GM06990 (cell line): ENCODE results near the gene USPL1.

Experiments
- DNase-seq: peaks from one replicate; pipeline ENCODE4 v3.0.0-alpha.2; 2011; ENCODE audit not compliant: insufficient read length; ENCODE audit errors: extremely low read depth
- H3K27me3 ChIP-seq: replicated peaks from 2 replicates; pipeline ENCODE4 v1.6.0; 2011; ENCODE audit warnings: low read length; ENCODE audit not compliant: control insufficient read depth, insufficient read depth
- H3K36me3 ChIP-seq: 2 replicates; pipeline ENCODE4 v1.5.1; 2011; ENCODE audit warnings: low read length; ENCODE audit not compliant: control insufficient read depth, insufficient read depth
- H3K4me3 ChIP-seq: replicated peaks from 2 replicates; pipeline ENCODE4 v1.5.1; 2011; ENCODE audit warnings: low read depth, mild to moderate bottlenecking, control low read depth, low read length
- TF ChIP-seq, protein P1 (sequence below): IDR thresholded peaks from 2 replicates; pipeline ENCODE4 v1.5.1; 2011; ENCODE audit warnings: low read length, control low read depth, mild to moderate bottlenecking, inconsistent platforms; ENCODE audit not compliant: insufficient read depth, poor library complexity, severe bottlenecking

The USPL1 gene

DNA sequence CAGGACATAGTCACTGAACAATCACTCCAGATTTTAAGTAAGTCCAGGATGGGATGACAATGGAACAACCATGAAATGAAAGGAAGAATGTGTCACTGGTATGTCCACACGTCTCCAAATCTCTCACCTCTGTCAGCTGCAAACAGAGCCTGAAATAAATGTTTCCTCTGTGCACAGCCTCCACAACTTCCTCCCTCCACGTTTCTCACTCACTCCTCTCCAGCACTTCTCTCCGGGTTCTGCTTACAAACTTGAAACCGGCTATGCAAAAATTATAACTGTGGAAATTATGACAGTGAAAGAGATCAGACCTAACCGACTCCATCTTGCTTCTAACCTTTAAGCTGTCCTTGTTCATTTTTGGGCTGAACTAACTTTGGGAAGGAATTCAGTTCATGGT, 82.6 kb downstream of the USPL1 start:
- Histone ChIP-seq H3K4me3 (no peak overlapping the region), H3K36me3 (no peaks in the 10 kb centered on the region), H3K27me3 (no peaks in the 10 kb centered on the region; the same call in none of the 2 replicates)
- TF ChIP-seq, protein P1, sequence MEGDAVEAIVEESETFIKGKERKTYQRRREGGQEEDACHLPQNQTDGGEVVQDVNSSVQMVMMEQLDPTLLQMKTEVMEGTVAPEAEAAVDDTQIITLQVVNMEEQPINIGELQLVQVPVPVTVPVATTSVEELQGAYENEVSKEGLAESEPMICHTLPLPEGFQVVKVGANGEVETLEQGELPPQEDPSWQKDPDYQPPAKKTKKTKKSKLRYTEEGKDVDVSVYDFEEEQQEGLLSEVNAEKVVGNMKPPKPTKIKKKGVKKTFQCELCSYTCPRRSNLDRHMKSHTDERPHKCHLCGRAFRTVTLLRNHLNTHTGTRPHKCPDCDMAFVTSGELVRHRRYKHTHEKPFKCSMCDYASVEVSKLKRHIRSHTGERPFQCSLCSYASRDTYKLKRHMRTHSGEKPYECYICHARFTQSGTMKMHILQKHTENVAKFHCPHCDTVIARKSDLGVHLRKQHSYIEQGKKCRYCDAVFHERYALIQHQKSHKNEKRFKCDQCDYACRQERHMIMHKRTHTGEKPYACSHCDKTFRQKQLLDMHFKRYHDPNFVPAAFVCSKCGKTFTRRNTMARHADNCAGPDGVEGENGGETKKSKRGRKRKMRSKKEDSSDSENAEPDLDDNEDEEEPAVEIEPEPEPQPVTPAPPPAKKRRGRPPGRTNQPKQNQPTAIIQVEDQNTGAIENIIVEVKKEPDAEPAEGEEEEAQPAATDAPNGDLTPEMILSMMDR: no peak
- DNase-seq: no peak

DNA sequence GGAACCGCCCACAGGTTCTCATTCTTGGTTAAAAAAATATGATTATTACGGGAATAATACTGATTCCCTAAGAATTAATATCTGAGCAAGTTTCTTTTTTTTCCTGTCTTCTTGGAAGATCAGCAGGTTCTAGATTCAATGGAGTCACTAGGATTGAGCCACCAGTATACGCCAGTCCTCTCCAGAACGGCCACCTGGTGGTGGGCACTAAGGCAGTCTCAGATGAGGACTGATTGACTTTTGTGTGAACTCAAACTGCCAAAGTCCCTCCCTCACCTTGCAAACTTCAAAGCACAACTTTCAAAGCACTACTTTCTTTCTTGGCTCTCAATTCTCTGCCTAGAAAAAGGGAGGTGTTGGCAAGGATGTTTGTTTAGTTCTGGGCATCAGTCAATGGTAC, 84.3 kb downstream of the USPL1 start:
- Histone ChIP-seq H3K36me3 (no peaks in the 10 kb centered on the region), H3K27me3 (no peaks in the 10 kb centered on the region; the same call in none of the 2 replicates), H3K4me3 (no peak overlapping the region)
- TF ChIP-seq, protein P1: no peak
- no peak for DNase-seq

DNA sequence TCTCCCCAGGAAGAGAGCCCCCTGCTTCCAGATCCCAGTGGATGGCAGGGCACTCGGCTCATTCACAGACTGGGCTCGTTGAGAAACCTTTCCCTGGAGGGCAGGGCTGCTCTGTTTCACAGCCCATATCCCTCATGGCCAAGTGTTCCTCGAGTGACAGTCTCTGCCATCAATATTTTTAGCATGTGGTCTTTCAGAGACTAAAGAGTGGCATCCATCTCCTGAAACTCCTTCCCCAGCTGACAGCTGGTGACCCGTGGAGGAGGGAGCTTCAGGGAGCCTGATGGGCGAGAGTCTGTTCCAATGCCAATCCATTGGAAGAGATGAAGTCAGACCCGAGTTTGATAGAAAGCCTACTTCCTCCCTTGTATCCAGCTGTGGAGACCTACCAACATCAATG, 86.9 kb downstream of the USPL1 start:
- H3K27me3 ChIP-seq: no peaks in the 10 kb centered on the region; the same call in none of the 2 replicates
- TF ChIP-seq, protein P1: no peak
- H3K36me3 ChIP-seq: no peaks in the 10 kb centered on the region
- no peak overlapping the region for H3K4me3 ChIP-seq
- no peak for DNase-seq

DNA sequence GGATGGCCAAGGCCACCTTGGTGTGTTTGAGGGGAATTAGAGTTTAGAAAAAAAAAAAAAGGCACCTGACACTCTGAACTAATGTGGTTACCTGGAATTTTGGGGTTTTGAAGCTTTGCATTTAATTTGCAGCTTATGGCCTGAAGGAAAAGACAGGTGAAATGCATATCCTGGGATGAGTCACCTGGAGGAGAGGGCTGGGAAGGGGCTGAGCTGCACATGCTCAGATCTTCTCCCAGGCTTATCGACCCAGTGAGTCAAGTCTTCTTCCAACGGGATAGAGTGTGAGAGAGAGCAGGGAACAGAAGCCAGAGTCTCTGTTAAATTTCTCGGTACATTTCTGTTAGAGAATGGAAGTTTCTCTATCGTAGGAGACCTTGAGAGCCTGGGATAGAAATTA, 88.0 kb downstream of the USPL1 start:
- TF ChIP-seq, protein P1: no peak
- Histone ChIP-seq H3K27me3 (no peaks in the 10 kb centered on the region; the same call in 1 of the 2 replicates), H3K36me3 (no peaks in the 10 kb centered on the region), H3K4me3 (no peak overlapping the region)
- DNase-seq: no peak

DNA sequence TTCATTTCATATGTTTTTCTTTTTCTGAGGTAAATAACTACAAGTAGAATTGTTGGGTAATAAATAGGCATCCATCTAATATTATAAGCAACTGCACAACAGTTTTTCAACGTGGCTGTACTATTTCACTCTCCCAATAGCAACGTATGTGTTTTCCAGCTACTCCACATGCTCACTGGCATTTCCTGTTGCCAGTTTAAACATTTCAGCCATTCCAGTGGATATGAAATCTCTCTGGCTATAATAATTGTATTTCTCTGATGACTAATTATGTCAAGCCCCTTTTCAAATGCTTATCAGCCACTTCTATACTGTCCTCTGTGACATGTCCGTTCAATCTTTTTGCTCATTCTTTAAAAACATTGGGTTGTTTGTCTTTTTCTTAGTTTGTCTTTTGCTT, 90.8 kb downstream of the USPL1 start:
- no peak for DNase-seq
- TF ChIP-seq, protein P1: no peak
- no peaks in the 10 kb centered on the region; the same call in 1 of the 2 replicates for H3K27me3 ChIP-seq
- H3K4me3 ChIP-seq: no peak overlapping the region
- H3K36me3 ChIP-seq: no peaks in the 10 kb centered on the region
